ENCODE data around the gene TNFRSF1B.

GRCh38 chr1:12246584-12246983 lies 79.8 kb downstream of the TNFRSF1B start:
- TF ChIP-seq, protein P1, sequence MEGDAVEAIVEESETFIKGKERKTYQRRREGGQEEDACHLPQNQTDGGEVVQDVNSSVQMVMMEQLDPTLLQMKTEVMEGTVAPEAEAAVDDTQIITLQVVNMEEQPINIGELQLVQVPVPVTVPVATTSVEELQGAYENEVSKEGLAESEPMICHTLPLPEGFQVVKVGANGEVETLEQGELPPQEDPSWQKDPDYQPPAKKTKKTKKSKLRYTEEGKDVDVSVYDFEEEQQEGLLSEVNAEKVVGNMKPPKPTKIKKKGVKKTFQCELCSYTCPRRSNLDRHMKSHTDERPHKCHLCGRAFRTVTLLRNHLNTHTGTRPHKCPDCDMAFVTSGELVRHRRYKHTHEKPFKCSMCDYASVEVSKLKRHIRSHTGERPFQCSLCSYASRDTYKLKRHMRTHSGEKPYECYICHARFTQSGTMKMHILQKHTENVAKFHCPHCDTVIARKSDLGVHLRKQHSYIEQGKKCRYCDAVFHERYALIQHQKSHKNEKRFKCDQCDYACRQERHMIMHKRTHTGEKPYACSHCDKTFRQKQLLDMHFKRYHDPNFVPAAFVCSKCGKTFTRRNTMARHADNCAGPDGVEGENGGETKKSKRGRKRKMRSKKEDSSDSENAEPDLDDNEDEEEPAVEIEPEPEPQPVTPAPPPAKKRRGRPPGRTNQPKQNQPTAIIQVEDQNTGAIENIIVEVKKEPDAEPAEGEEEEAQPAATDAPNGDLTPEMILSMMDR (IDR thresholded peaks at IDR 0.05; ENCODE audit: low read depth, low read length, poor library complexity, severe bottlenecking) = no peak
- no peak for TF ChIP-seq EZH2phosphoT487 (IDR thresholded peaks at IDR 0.05; ENCODE audit: borderline replicate concordance, low read length)

Measured in DOHH2 (cell line).